HepG2 (cell line): ENCODE measurements around the gene ZCCHC7. TPM values are rescaled to one million over a fixed set of nuclear protein-coding genes. Genes with fewer than 3 reads are reported as not detected.
A peak's percentile ranks its signal among the peaks of the same experiment; 100 is the strongest.

Source experiments
- CSRNP2 ChIP-seq: sonication (generic); formaldehyde crosslinking; conservative IDR thresholded peaks from 2 replicates; pipeline ENCODE4 v1.8.0; 2022; ENCODE audit warnings: low read depth, missing genetic modification reagents
- SIN3B ChIP-seq: fragments of 150-350 bp; IDR thresholded peaks from 2 replicates; pipeline ENCODE4 v1.6.1; 2014; ENCODE audit warnings: low read length
- STAG1 ChIP-seq: sonication (generic); formaldehyde crosslinking; IDR thresholded peaks from 2 replicates; pipeline ENCODE4 v1.4.0; 2020; ENCODE audit warnings: missing genetic modification reagents
- TBX2 ChIP-seq: sonication (generic); formaldehyde crosslinking; IDR thresholded peaks from 2 replicates; pipeline ENCODE4 v1.5.0; 2020; ENCODE audit warnings: missing genetic modification reagents, mild to moderate bottlenecking, borderline replicate concordance
- ZBTB20 ChIP-seq: sonication (generic); formaldehyde crosslinking; IDR thresholded peaks from 2 replicates; pipeline ENCODE4 v1.8.1; 2023; ENCODE audit warnings: missing genetic modification reagents, low read depth, mild to moderate bottlenecking, borderline replicate concordance
- ZNF142 ChIP-seq: sonication (generic); formaldehyde crosslinking; IDR thresholded peaks from 2 replicates; pipeline ENCODE4 v1.4.0; 2020; ENCODE audit warnings: missing genetic modification reagents
- ZNF230 ChIP-seq: sonication (generic); formaldehyde crosslinking; IDR thresholded peaks from 2 replicates; pipeline ENCODE4 v1.4.0; 2020; ENCODE audit warnings: mild to moderate bottlenecking, missing genetic modification reagents
- ZNF3 ChIP-seq: IDR thresholded peaks from 2 replicates; pipeline ENCODE4 v1.7.0; 2017; ENCODE audit warnings: inconsistent platforms
- ZNF773 ChIP-seq: sonication (generic); formaldehyde crosslinking; IDR thresholded peaks from 2 replicates; pipeline ENCODE4 v1.4.0; 2020; ENCODE audit warnings: missing genetic modification reagents, borderline replicate concordance
- polyA plus RNA-seq, 8 experiments: library from polyadenylated mRNA; depleted of rRNA in 3 of 8; stranded (reverse) in 7 of 8; unstranded in 1 of 8; fragments of >200 nt; fragmentation: Illumina TruSeq in 4 of 8; extraction: Trizol in 4 of 8; gene quantifications; 2 replicates each; pipeline versions ENCODE4 v1.2.1 to v1.2.3, GENCODE V29; 2011 to 2016; ENCODE audit warnings: low read depth in 4 of 8, missing spikeins in 1 of 8, mixed read lengths in 1 of 8; ENCODE audit not compliant: insufficient read depth in 1 of 8
- total RNA-seq, 5 experiments: library from RNA; depleted of rRNA; stranded (reverse); fragments of >200 nt; fragmentation: Illumina TruSeq; extraction: Trizol; gene quantifications; 2 replicates each; pipeline ENCODE4 v1.2.3, GENCODE V29; 2016; ENCODE audit warnings: low read depth in 1 of 5
- TF ChIP-seq, protein P1 (sequence below): sonication (generic); formaldehyde crosslinking; IDR thresholded peaks from one replicate; pipeline ENCODE4 v1.5.1; 2020; ENCODE audit warnings: mild to moderate bottlenecking, missing genetic modification reagents; ENCODE audit errors: not compliant biosample characterization
- TF ChIP-seq, protein P2 (sequence below): IDR thresholded peaks from 2 replicates; pipeline ENCODE4 v1.6.1; 2018; ENCODE audit warnings: missing genetic modification reagents, mild to moderate bottlenecking, missing compliant biosample characterization

Gene ZCCHC7
- total and polyA plus RNA-seq, 2 of the 13 experiments (the other 11 are each of a cell fraction or from before 2014, with no cell fraction given) = 13.6 to 19.3 TPM

GRCh38 chr9:37079370-37080164 lies 40.8 kb upstream of the ZCCHC7 start (continued):
- TF ChIP-seq CSRNP2 (CRISPR knock-in tag) (peak; percentile 87), ZNF3 (peak; percentile 86; the same call in 1 of the 2 replicates), ZNF773 (CRISPR knock-in tag) (peak; percentile 98), STAG1 (peak; percentile 8; the same call in 1 of the 2 replicates), ZNF230 (CRISPR knock-in tag) (peak; percentile 98), TBX2 (CRISPR knock-in tag) (peak; percentile 91), ZNF142 (CRISPR knock-in tag) (peak; percentile 92), ZBTB20 (CRISPR knock-in tag) (peak; percentile 94; the same call in 1 of the 2 replicates), SIN3B (0 out of 2 replicates have a peak, but pooled peaks have one; percentile 24)
- TF ChIP-seq, protein P1, sequence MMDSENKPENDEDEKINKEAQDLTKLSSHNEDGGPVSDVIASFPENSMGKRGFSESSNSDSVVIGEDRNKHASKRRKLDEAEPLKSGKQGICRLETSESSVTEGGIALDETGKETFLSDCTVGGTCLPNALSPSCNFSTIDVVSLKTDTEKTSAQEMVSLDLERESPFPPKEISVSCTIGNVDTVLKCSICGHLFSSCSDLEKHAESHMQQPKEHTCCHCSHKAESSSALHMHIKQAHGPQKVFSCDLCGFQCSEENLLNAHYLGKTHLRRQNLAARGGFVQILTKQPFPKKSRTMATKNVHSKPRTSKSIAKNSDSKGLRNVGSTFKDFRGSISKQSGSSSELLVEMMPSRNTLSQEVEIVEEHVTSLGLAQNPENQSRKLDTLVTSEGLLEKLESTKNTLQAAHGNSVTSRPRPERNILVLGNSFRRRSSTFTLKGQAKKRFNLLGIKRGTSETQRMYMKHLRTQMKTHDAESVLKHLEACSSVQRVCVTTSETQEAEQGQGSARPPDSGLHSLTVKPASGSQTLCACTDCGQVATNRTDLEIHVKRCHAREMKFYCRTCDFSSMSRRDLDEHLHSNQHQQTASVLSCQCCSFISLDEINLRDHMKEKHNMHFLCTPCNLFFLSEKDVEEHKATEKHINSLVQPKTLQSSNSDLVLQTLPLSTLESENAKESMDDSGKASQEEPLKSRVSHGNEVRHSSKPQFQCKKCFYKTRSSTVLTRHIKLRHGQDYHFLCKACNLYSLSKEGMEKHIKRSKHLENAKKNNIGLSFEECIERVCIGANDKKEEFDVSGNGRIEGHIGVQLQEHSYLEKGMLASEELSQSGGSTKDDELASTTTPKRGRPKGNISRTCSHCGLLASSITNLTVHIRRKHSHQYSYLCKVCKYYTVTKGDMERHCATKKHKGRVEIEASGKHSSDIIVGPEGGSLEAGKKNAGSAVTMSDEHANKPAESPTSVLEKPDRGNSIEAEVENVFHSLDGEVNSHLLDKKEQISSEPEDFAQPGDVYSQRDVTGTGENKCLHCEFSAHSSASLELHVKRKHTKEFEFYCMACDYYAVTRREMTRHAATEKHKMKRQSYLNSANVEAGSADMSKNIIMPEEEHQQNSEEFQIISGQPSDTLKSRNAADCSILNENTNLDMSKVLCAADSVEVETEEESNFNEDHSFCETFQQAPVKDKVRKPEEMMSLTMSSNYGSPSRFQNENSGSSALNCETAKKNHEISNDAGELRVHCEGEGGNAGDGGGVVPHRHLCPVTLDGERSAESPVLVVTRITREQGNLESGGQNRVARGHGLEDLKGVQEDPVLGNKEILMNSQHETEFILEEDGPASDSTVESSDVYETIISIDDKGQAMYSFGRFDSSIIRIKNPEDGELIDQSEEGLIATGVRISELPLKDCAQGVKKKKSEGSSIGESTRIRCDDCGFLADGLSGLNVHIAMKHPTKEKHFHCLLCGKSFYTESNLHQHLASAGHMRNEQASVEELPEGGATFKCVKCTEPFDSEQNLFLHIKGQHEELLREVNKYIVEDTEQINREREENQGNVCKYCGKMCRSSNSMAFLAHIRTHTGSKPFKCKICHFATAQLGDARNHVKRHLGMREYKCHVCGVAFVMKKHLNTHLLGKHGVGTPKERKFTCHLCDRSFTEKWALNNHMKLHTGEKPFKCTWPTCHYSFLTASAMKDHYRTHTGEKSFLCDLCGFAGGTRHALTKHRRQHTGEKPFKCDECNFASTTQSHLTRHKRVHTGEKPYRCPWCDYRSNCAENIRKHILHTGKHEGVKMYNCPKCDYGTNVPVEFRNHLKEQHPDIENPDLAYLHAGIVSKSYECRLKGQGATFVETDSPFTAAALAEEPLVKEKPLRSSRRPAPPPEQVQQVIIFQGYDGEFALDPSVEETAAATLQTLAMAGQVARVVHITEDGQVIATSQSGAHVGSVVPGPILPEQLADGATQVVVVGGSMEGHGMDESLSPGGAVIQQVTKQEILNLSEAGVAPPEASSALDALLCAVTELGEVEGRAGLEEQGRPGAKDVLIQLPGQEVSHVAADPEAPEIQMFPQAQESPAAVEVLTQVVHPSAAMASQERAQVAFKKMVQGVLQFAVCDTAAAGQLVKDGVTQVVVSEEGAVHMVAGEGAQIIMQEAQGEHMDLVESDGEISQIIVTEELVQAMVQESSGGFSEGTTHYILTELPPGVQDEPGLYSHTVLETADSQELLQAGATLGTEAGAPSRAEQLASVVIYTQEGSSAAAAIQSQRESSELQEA (CRISPR knock-in tag) = peak; percentile 97
- TF ChIP-seq, protein P2, sequence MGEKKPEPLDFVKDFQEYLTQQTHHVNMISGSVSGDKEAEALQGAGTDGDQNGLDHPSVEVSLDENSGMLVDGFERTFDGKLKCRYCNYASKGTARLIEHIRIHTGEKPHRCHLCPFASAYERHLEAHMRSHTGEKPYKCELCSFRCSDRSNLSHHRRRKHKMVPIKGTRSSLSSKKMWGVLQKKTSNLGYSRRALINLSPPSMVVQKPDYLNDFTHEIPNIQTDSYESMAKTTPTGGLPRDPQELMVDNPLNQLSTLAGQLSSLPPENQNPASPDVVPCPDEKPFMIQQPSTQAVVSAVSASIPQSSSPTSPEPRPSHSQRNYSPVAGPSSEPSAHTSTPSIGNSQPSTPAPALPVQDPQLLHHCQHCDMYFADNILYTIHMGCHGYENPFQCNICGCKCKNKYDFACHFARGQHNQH = peak; percentile 97
